PC-9 (cell line): ENCODE data around the gene CLDN24. TPM values are rescaled to one million over a fixed set of nuclear protein-coding genes. Genes with fewer than 3 reads are reported as not detected.

Experiments
- BruUV-seq: library from RNA; stranded (reverse); fragments of 400-500 nt; replicated peaks from 2 replicates; lab custom pipeline; 2021; lab: Mats Ljungman, UMichigan
- CTCF ChIA-PET: fragments of 300-600 bp; sonication (Branson Sonifier 250); formaldehyde crosslinking; loops from one replicate; lab custom pipeline; 2022; ENCODE audit warnings: antibody characterized with exemption; lab: Charles Lee
- POLR2A ChIA-PET: fragments of 300-600 bp; sonication (Branson Sonifier 250); formaldehyde crosslinking; loops from one replicate; lab custom pipeline; 2022; ENCODE audit warnings: antibody characterized with exemption; ENCODE audit not compliant: unreplicated experiment; lab: Charles Lee
- DNase-seq, 2 experiments: peaks; one replicate each; pipeline versions ENCODE4 v3.0.0 to v3.0.0-alpha.2; 2015 to 2022; ENCODE audit warnings: mixed read lengths in 1 of 2
- H2AFZ ChIP-seq: fragments of 200-600 bp; sonication (generic); 2 replicates; pipeline ENCODE4 v1.8.1; 2017; ENCODE audit warnings: antibody characterized with exemption
- H3F3A ChIP-seq: fragments of 200-600 bp; sonication (generic); 2 replicates; pipeline ENCODE4 v1.8.1; 2017; ENCODE audit warnings: antibody characterized with exemption, mild to moderate bottlenecking, low read depth; ENCODE audit not compliant: insufficient read depth
- H3K27ac ChIP-seq: fragments of 200-600 bp; sonication (generic); 2 replicates; pipeline ENCODE4 v1.6.1; 2016; ENCODE audit warnings: mixed run types
- H3K27me3 ChIP-seq: fragments of 200-600 bp; sonication (generic); 2 replicates; pipeline ENCODE4 v1.6.1; 2016; ENCODE audit warnings: low read depth, mixed run types; ENCODE audit not compliant: insufficient read depth
- H3K36me3 ChIP-seq: fragments of 200-600 bp; sonication (generic); 2 replicates; pipeline ENCODE4 v1.6.1; 2016; ENCODE audit warnings: low read depth, mixed run types
- H3K4me1 ChIP-seq: fragments of 200-600 bp; sonication (generic); replicated peaks from 2 replicates; pipeline ENCODE4 v1.6.1; 2016; ENCODE audit warnings: mixed run types; ENCODE audit not compliant: insufficient read depth
- H3K4me2 ChIP-seq: fragments of 200-600 bp; sonication (generic); 2 replicates; pipeline ENCODE4 v1.6.1; 2017; ENCODE audit warnings: mixed run types
- H3K4me3 ChIP-seq: fragments of 200-600 bp; sonication (generic); 2 replicates; pipeline ENCODE4 v1.6.1; 2016; ENCODE audit warnings: mixed run types
- H3K79me2 ChIP-seq: fragments of 200-600 bp; sonication (generic); 2 replicates; pipeline ENCODE4 v1.6.1; 2017; ENCODE audit warnings: low read depth, mixed run types
- H3K9me2 ChIP-seq: fragments of 200-600 bp; sonication (generic); 2 replicates; pipeline ENCODE4 v1.8.1; 2017; ENCODE audit warnings: mild to moderate bottlenecking; ENCODE audit not compliant: insufficient read depth
- H3K9me3 ChIP-seq: fragments of 200-600 bp; sonication (generic); 2 replicates; pipeline ENCODE4 v1.8.1; 2016; ENCODE audit warnings: low read depth; ENCODE audit not compliant: insufficient read depth
- H4K20me1 ChIP-seq: fragments of 200-600 bp; sonication (generic); 2 replicates; pipeline ENCODE4 v1.8.1; 2017; ENCODE audit not compliant: insufficient read depth
- EZH2 ChIP-seq: fragments of 200-600 bp; sonication (generic); IDR thresholded peaks from 2 replicates; pipeline ENCODE4 v1.8.0; 2017; ENCODE audit warnings: antibody characterized with exemption, low read depth
- intact Hi-C: fragments of 100-400 bp; cut with micrococcal nuclease; formaldehyde crosslinking; loops from one replicate; pipeline ENCODE4 v1.10.0; 2022; ENCODE audit not compliant: unreplicated experiment
- total RNA-seq: library from RNA; stranded (reverse); gene quantifications from 2 replicates; pipeline ENCODE4 v1.2.3, GENCODE V29; 2021
- TF ChIP-seq, protein P1 (sequence below): fragments of 200-600 bp; sonication (generic); conservative IDR thresholded peaks from 2 replicates; pipeline ENCODE4 v1.6.1; 2017; ENCODE audit warnings: mixed run types, antibody characterized with exemption, mild to moderate bottlenecking, moderate library complexity

CLDN24 gene
- total RNA-seq, 1 experiment from 2014 or later, result not detected

DNA sequence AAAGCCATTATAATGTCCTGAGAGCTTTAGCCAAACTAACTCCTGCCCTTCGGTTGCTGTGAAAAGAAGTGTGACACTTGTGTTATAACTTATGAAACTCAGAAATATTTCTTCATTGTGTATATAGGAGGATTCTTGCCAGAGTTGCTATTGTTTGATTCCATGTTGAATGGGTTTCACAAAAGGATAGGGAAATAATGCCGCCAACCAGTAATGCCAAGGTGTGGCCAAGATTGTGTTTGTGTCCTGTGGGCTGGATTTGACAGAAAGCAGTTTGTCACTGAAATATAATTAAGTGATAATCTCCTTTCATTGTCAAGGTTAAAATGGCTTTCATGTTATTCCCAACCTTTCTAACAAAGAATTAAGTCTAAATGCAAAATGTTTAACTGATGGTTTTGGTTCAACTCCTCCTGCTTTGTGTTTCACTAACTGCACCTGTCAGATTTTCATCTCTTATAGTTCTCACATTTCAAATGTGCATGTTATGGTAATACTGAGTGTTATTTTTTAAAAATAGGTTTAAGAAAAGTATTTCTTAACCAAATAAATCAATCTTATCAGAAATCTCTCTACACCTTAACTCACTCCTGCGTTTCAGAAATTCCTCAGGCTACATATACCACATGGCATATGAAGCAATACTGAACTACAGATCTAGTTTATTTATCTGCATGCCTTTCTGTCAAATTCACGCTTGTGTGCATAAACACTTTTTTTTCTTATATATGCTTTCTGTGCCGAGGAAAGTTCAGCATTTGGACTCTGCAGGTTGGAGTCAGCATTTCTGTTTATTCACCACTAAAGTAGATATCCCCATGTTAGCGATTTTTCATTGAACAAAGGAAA is 1.8 kb downstream of the CLDN24 start, which contains the start of gene CLDN22:
Gene CLDN22 (minus strand): TSS at position 66 of the 849 bp plus-strand sequence. CDS start 58 bp downstream, at position 8.
- H3K79me2 ChIP-seq, result no peaks in the 10 kb centered on the region
- intact Hi-C loops, result no loop called here
- H3K27me3 ChIP-seq, result no peaks in the 10 kb centered on the region
- no peak within 1 kb of the TSS for H3K4me2 ChIP-seq
- no peak for DNase-seq
- no TSS peak for BruUV-seq
- no peak within 1 kb of the TSS for H3K27ac ChIP-seq
- no peaks in the 10 kb centered on the region for H3K36me3 ChIP-seq
- no peaks in the 10 kb centered on the region for H4K20me1 ChIP-seq
- H3K4me3 ChIP-seq, result no peak within 1 kb of the TSS
- H3K9me3 ChIP-seq, result no peaks in the 10 kb centered on the region
- H3F3A ChIP-seq, result no peaks in the 10 kb centered on the region
- no peaks in the 10 kb centered on the region for H3K9me2 ChIP-seq
- no peak for TF ChIP-seq EZH2
- TF ChIP-seq, protein P1, sequence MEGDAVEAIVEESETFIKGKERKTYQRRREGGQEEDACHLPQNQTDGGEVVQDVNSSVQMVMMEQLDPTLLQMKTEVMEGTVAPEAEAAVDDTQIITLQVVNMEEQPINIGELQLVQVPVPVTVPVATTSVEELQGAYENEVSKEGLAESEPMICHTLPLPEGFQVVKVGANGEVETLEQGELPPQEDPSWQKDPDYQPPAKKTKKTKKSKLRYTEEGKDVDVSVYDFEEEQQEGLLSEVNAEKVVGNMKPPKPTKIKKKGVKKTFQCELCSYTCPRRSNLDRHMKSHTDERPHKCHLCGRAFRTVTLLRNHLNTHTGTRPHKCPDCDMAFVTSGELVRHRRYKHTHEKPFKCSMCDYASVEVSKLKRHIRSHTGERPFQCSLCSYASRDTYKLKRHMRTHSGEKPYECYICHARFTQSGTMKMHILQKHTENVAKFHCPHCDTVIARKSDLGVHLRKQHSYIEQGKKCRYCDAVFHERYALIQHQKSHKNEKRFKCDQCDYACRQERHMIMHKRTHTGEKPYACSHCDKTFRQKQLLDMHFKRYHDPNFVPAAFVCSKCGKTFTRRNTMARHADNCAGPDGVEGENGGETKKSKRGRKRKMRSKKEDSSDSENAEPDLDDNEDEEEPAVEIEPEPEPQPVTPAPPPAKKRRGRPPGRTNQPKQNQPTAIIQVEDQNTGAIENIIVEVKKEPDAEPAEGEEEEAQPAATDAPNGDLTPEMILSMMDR, result no peak
- H3K4me1 ChIP-seq, result no peaks in the 10 kb centered on the region
- POLR2A ChIA-PET, result no interaction called here
- no peak within 1 kb of the TSS for H2AFZ ChIP-seq
- CTCF ChIA-PET, result no interaction called here

DNA sequence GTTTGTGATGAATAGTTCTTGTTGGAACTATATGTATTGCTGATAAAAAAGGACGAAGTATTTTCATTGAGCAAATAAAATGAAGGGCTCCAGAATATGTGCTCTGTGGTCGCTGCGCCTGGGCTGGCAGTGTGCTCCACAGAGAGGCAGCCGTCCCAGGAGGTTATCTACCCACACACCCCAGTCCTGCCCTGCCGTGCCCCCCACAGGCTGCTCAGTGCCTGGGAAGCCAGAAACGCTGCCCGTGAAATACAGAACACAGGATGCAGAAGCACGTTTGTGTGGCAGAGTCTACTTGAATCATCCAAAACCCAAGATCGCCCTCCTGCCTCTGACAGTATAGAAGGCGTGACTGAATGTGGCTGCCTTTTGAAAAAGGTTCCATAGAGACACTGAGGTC is 3.6 kb downstream of the CLDN24 start:
- CTCF ChIA-PET, result no interaction called here
- no TSS peak for BruUV-seq
- Histone ChIP-seq H3K9me2 (no peaks in the 10 kb centered on the region), H3K4me2 (no peak overlapping the region), H2AFZ (no peak overlapping the region), H3F3A (no peaks in the 10 kb centered on the region), H3K27ac (no peak overlapping the region), H3K9me3 (no peaks in the 10 kb centered on the region), H3K27me3 (no peaks in the 10 kb centered on the region), H3K4me1 (no peaks in the 10 kb centered on the region), H4K20me1 (no peaks in the 10 kb centered on the region), H3K4me3 (no peak overlapping the region), H3K36me3 (no peaks in the 10 kb centered on the region), H3K79me2 (no peaks in the 10 kb centered on the region)
- no peak for DNase-seq
- POLR2A ChIA-PET, result no interaction called here
- no peak for TF ChIP-seq EZH2
- TF ChIP-seq, protein P1, result no peak
- intact Hi-C loops, result no loop called here

DNA sequence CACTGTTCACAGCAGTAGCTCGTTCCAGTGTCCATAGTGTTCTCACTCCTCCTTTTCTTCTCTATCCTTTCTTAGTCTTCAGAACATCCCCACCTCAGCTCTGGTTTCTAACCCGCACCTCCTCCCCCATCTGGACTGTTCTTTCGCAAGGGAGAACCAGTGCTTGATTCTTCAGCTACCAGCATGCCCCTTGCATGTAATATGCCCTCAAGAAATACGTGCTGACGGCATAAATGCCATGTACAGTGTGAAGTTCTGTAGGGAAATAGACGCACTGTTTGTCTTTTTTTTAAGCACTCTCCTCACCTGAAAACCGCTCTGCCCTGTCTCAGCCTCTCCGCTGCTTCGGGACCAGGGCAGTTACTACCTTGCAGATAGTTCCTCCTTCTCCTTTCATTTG is 7.4 kb downstream of the CLDN24 start:
- no peaks in the 10 kb centered on the region for H3F3A ChIP-seq
- no peaks in the 10 kb centered on the region for H3K36me3 ChIP-seq
- no peaks in the 10 kb centered on the region for H4K20me1 ChIP-seq
- H3K4me1 ChIP-seq, result no peaks in the 10 kb centered on the region
- H3K4me3 ChIP-seq, result no peak overlapping the region
- H2AFZ ChIP-seq, result no peak overlapping the region
- ChIA-PET CTCF (no interaction called here), POLR2A (no interaction called here)
- DNase-seq, result no peak
- no peak for TF ChIP-seq EZH2
- TF ChIP-seq, protein P1, result no peak
- H3K9me3 ChIP-seq, result no peaks in the 10 kb centered on the region
- H3K9me2 ChIP-seq, result no peaks in the 10 kb centered on the region
- intact Hi-C loops, result no loop called here
- H3K27me3 ChIP-seq, result no peaks in the 10 kb centered on the region
- no peak overlapping the region for H3K4me2 ChIP-seq
- no peaks in the 10 kb centered on the region for H3K79me2 ChIP-seq
- no peak overlapping the region for H3K27ac ChIP-seq
- BruUV-seq, result no TSS peak
